SIG-M5 (cell line): ENCODE data around the gene STAB2.
A peak's percentile ranks its signal among the peaks of the same experiment; 100 is the strongest.

Experiments used
- DNase-seq: peaks from one replicate; lab custom pipeline; 2025; lab: John Stamatoyannopoulos, UW

The STAB2 gene

GRCh38 chr12:103780992-103781391, 193.9 kb downstream of the STAB2 start:
- DNase-seq, result no peak

GRCh38 chr12:103782399-103782798, 195.3 kb downstream of the STAB2 start:
- no peak for DNase-seq

GRCh38 chr12:103783744-103784664, 196.9 kb downstream of the STAB2 start:
- DNase-seq, result no peak

GRCh38 chr12:103785243-103786031, 198.4 kb downstream of the STAB2 start:
- no peak for DNase-seq

GRCh38 chr12:103786201-103786600, 199.1 kb downstream of the STAB2 start:
- DNase-seq, result no peak

GRCh38 chr12:103791350-103791920, 204.4 kb downstream of the STAB2 start:
- no peak for DNase-seq

GRCh38 chr12:103793046-103793445, 206.0 kb downstream of the STAB2 start:
- DNase-seq, result no peak

GRCh38 chr12:103793512-103794045, 206.5 kb downstream of the STAB2 start:
- DNase-seq, result no peak

GRCh38 chr12:103794309-103795213, 207.5 kb downstream of the STAB2 start:
- no peak for DNase-seq

GRCh38 chr12:103798586-103798985, 211.5 kb downstream of the STAB2 start:
- DNase-seq, result no peak

- DNase-seq, result no peak
Observed at GRCh38 chr12:103799504-103799856, 212.4 kb downstream of the STAB2 start.

GRCh38 chr12:103799857-103800771, 213.0 kb downstream of the STAB2 start:
- DNase-seq, result peak; percentile 54

- no peak for DNase-seq
Observed at GRCh38 chr12:103801709-103802585, 214.9 kb downstream of the STAB2 start.

GRCh38 chr12:103802586-103802886, 215.5 kb downstream of the STAB2 start:
- DNase-seq, result no peak

GRCh38 chr12:103803847-103804246, 216.8 kb downstream of the STAB2 start:
- DNase-seq, result no peak

- DNase-seq, result no peak
Observed at GRCh38 chr12:103805655-103806360, 218.7 kb downstream of the STAB2 start.

GRCh38 chr12:103806803-103807202, 219.7 kb downstream of the STAB2 start:
- DNase-seq, result peak; percentile 42

- no peak for DNase-seq
Observed at GRCh38 chr12:103807561-103808238, 220.6 kb downstream of the STAB2 start.
